Measurements from ENCODE around the gene SLC35F4. TPM values are rescaled to one million over a fixed set of nuclear protein-coding genes. Genes with fewer than 3 reads are reported as not detected.

The SLC35F4 gene
- total RNA-seq, 1 experiment from 2014 or later: not detected

DNA sequence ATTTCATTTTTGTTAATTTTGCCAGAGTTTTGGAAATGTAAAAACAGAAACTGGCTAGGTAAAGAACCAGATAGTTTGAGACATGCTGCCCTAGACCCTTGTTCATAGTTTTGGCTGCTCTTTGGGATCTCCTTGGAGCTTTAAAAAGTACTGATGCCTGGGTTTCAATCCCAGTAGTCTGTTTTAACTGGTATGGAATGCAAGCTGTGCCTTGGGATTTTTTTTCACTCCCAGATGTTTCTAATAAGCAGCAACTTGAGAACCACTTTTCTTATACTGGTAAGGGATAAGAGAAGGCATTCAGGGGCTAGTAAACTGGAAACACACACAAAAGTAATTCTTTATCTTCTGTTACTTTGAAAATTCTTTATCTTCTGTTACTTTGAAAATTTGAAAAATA is 18.8 kb downstream of the SLC35F4 start:
- Mint-ChIP-seq H3K4me1 (no peaks in the 10 kb centered on the region; a peak in 1 of 4 replicates), H3K36me3 (ENCODE audit: insufficient read depth in 1 of 3, low read depth in 3 of 3) (no peaks in the 10 kb centered on the region), H3K9me3 (no peaks in the 10 kb centered on the region), H3K27ac (no peak overlapping the region), H3K4me3 (no peak overlapping the region), H3K27me3 (ENCODE audit: low read depth) (no peaks in the 10 kb centered on the region; the same call in none of the 2 replicates)
- H4K91ac ChIP-seq (ENCODE audit: insufficient read length, low read depth, low read length): no peak overlapping the region
- H3T11ph ChIP-seq (ENCODE audit: low read length): no peak overlapping the region
- no peak overlapping the region for H4K5ac ChIP-seq (ENCODE audit: insufficient read length, low read depth, low read length)
- no peak overlapping the region for H2BK5ac ChIP-seq (ENCODE audit: insufficient read length, low read length)
- H3K9me3 ChIP-seq (ENCODE audit: control insufficient read depth, low read depth, low read length): no peaks in the 10 kb centered on the region
- H2AK5ac ChIP-seq (ENCODE audit: insufficient read length, low read length): no peak overlapping the region
- H3K79me2 ChIP-seq (ENCODE audit: insufficient read depth, low read length): no peaks in the 10 kb centered on the region
- no peak for DNase-seq
- H3K18ac ChIP-seq (ENCODE audit: insufficient read length, low read depth, low read length): no peak overlapping the region
- no peak overlapping the region for H4K8ac ChIP-seq (replicated peaks; ENCODE audit: insufficient read length, low read depth, low read length)
- H2BK15ac ChIP-seq (ENCODE audit: low read depth, low read length): no peak overlapping the region
- no peak overlapping the region for H2AFZ ChIP-seq (ENCODE audit: low read length)
- H3K4me1 ChIP-seq (ENCODE audit: insufficient read depth, low read length): no peaks in the 10 kb centered on the region; the same call in 1 of the 2 replicates
- no peak overlapping the region for H2BK12ac ChIP-seq (ENCODE audit: insufficient read length, low read depth, low read length)
- no peak overlapping the region for H3K4me2 ChIP-seq (ENCODE audit: insufficient read depth, insufficient read length, low read length)
- no peak overlapping the region for H3K14ac ChIP-seq (ENCODE audit: insufficient read depth, low read length)
- H4K20me1 ChIP-seq (ENCODE audit: control insufficient read depth, insufficient read depth, insufficient read length): no peaks in the 10 kb centered on the region
- no peak overlapping the region for H2BK20ac ChIP-seq (ENCODE audit: low read depth, low read length, poor library complexity, severe bottlenecking)
- H3K4ac ChIP-seq (ENCODE audit: low read depth, low read length): no peak overlapping the region
- no peak overlapping the region for H3K56ac ChIP-seq (ENCODE audit: insufficient read length, low read depth, low read length)
- H3K23ac ChIP-seq (ENCODE audit: insufficient read length, low read depth, low read length): no peak overlapping the region
- no peak overlapping the region for H3K9ac ChIP-seq (ENCODE audit: extremely low read depth, insufficient read length, low read length)
- H3K27me3 ChIP-seq (ENCODE audit: insufficient read depth, low read length): no peaks in the 10 kb centered on the region
- H3K27ac ChIP-seq (ENCODE audit: insufficient read length, low read depth, low read length): no peak overlapping the region
- TF ChIP-seq, protein P1, sequence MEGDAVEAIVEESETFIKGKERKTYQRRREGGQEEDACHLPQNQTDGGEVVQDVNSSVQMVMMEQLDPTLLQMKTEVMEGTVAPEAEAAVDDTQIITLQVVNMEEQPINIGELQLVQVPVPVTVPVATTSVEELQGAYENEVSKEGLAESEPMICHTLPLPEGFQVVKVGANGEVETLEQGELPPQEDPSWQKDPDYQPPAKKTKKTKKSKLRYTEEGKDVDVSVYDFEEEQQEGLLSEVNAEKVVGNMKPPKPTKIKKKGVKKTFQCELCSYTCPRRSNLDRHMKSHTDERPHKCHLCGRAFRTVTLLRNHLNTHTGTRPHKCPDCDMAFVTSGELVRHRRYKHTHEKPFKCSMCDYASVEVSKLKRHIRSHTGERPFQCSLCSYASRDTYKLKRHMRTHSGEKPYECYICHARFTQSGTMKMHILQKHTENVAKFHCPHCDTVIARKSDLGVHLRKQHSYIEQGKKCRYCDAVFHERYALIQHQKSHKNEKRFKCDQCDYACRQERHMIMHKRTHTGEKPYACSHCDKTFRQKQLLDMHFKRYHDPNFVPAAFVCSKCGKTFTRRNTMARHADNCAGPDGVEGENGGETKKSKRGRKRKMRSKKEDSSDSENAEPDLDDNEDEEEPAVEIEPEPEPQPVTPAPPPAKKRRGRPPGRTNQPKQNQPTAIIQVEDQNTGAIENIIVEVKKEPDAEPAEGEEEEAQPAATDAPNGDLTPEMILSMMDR (conservative IDR thresholded peaks at IDR 0.05): no peak
- H3K79me1 ChIP-seq (ENCODE audit: insufficient read depth, low read depth, low read length, poor library complexity, severe bottlenecking): no peaks in the 10 kb centered on the region
- no peaks in the 10 kb centered on the region for H3K23me2 ChIP-seq (ENCODE audit: insufficient read length, low read depth, low read length, poor library complexity, severe bottlenecking)
- no peak overlapping the region for H2BK120ac ChIP-seq (ENCODE audit: low read depth, low read length, poor library complexity, severe bottlenecking)
